GM21619 (cell line): Measurements from ENCODE around the gene WNT2B.

ENCODE experiments used
- ATAC-seq: cut with Tn5 transposase; IDR thresholded peaks from one replicate; pipeline ENCODE4 v1.9.1; 2021; ENCODE audit not compliant: unreplicated experiment

The WNT2B gene

GRCh38 chr1:112524986-112525385 lies 16.2 kb downstream of the WNT2B start:
- ATAC-seq = no peak

- ATAC-seq = no peak
These were observed 18.7 kb downstream of the WNT2B start for GRCh38 chr1:112527266-112528010.

GRCh38 chr1:112528076-112528475 lies 19.3 kb downstream of the WNT2B start:
- no peak for ATAC-seq

GRCh38 chr1:112529301-112529700 lies 20.5 kb downstream of the WNT2B start:
- ATAC-seq = no peak

- no peak for ATAC-seq
These were observed 22.1 kb downstream of the WNT2B start for GRCh38 chr1:112530832-112531231.

- ATAC-seq = no peak
These were observed 23.3 kb downstream of the WNT2B start for GRCh38 chr1:112532064-112532463.

GRCh38 chr1:112533029-112533428 lies 24.3 kb downstream of the WNT2B start:
- ATAC-seq = no peak

GRCh38 chr1:112536561-112536960 lies 27.8 kb downstream of the WNT2B start:
- ATAC-seq = no peak

GRCh38 chr1:112537456-112537855 lies 28.7 kb downstream of the WNT2B start:
- no peak for ATAC-seq

GRCh38 chr1:112538883-112539282 lies 30.1 kb downstream of the WNT2B start:
- no peak for ATAC-seq

- ATAC-seq = no peak
These were observed 31.5 kb downstream of the WNT2B start for GRCh38 chr1:112540226-112540794.

- no peak for ATAC-seq
These were observed 32.5 kb downstream of the WNT2B start for GRCh38 chr1:112541299-112541698.

GRCh38 chr1:112542206-112542973 lies 33.6 kb downstream of the WNT2B start:
- ATAC-seq = no peak

- ATAC-seq = no peak
These were observed 35.4 kb downstream of the WNT2B start for GRCh38 chr1:112544011-112544688.

GRCh38 chr1:112544751-112545150 lies 36.0 kb downstream of the WNT2B start:
- no peak for ATAC-seq

GRCh38 chr1:112546076-112546475 lies 37.3 kb downstream of the WNT2B start:
- ATAC-seq = no peak

GRCh38 chr1:112548547-112548946 lies 39.8 kb downstream of the WNT2B start:
- ATAC-seq = no peak

- no peak for ATAC-seq
These were observed 40.8 kb downstream of the WNT2B start for GRCh38 chr1:112549590-112549989.

- ATAC-seq = no peak
These were observed 45.6 kb downstream of the WNT2B start for GRCh38 chr1:112554411-112554810.

GRCh38 chr1:112557385-112557784 lies 48.6 kb downstream of the WNT2B start:
- ATAC-seq = no peak

GRCh38 chr1:112558634-112559033 lies 49.9 kb downstream of the WNT2B start:
- no peak for ATAC-seq
